Fibroblast of the conjunctiva (primary cell): ENCODE data around the gene OR11H7.
"Not testable (repeated sequence)": the region's sequence is repeated elsewhere in the genome, so short reads cannot be mapped to it uniquely, and the experiment has no call there.

Source experiments
- DNase-seq: peaks from one replicate; pipeline ENCODE4 v3.0.0-alpha.2; 2010; ENCODE audit warnings: low read depth

OR11H7 gene

GRCh38 chr14:20278414-20278813 lies 49.6 kb downstream of the OR11H7 start:
- DNase-seq: no peak

- not testable (repeated sequence) for DNase-seq
Measured at GRCh38 chr14:20280265-20280664, 51.5 kb downstream of the OR11H7 start.
